ENCODE measurements around the gene MACROD1. TPM values are rescaled to one million over a fixed set of nuclear protein-coding genes. Genes with fewer than 3 reads are reported as not detected.

MACROD1 gene
- total RNA-seq, 4 donors from 2014 or later, result 29.2 to 64.6 (median 46.2) TPM

DNA sequence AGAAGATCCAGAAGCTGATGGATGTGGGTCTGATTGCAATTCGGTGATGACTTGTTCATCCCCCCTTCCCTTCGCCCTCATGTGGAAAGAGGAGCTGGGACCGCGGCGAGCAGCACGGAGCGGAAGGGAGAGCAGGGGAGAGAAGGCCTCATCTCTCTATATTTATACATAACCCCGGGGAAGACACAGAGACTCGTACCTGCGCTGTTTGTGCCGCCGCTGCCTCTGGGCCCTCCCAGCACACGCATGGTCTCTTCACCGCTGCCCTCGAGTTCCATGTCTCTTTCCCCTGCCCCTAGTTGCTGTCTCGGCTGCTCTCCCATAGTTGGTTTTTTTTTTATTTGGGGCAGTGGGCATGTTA is 38.1 kb upstream of the MACROD1 start:
- no peak overlapping the region for H3K4me3 ChIP-seq
- no peak overlapping the region for H3K27ac ChIP-seq
- H3K27me3 ChIP-seq, result no peaks in the 10 kb centered on the region
- no peak for DNase-seq (ENCODE audit: low spot score in 2 of 2)
- peaks cover 59% of the 10 kb centered on the region for H3K36me3 ChIP-seq
- H3K9me3 ChIP-seq, result no peaks in the 10 kb centered on the region
- 66% methylated on average over 15 of the region's 16 CpGs for WGBS
- no peak for TF ChIP-seq POLR2AphosphoS5 (IDR thresholded peaks at IDR 0.05)
- TF ChIP-seq CTCF (IDR thresholded peaks at IDR 0.05), result no peak
- TF ChIP-seq EP300 (IDR thresholded peaks at IDR 0.05), result no peak
- no peak for TF ChIP-seq POLR2A (IDR thresholded peaks at IDR 0.05)
- peaks cover 36% of the 10 kb centered on the region for H3K4me1 ChIP-seq

- no peak overlapping the region for H3K27ac ChIP-seq
- 90% methylated on average over 27 of the region's 27 CpGs for WGBS
- no peak for DNase-seq (ENCODE audit: low spot score in 2 of 2)
- H3K9me3 ChIP-seq, result no peaks in the 10 kb centered on the region
- H3K4me1 ChIP-seq, result peaks cover 35% of the 10 kb centered on the region
- TF ChIP-seq EP300 (IDR thresholded peaks at IDR 0.05) (no peak), POLR2AphosphoS5 (IDR thresholded peaks at IDR 0.05) (no peak), POLR2A (IDR thresholded peaks at IDR 0.05) (no peak), CTCF (IDR thresholded peaks at IDR 0.05) (no peak)
- H3K36me3 ChIP-seq, result peaks cover 64% of the 10 kb centered on the region
- no peaks in the 10 kb centered on the region for H3K27me3 ChIP-seq
- H3K4me3 ChIP-seq, result no peak overlapping the region
These were observed 37.6 kb upstream of the MACROD1 start for GRCh38 chr11:64203421-64204079.

GRCh38 chr11:64202992-64203391 is 37.1 kb upstream of the MACROD1 start:
- DNase-seq (ENCODE audit: low spot score in 2 of 2), result no peak
- Histone ChIP-seq H3K9me3 (no peaks in the 10 kb centered on the region), H3K4me1 (peaks cover 29% of the 10 kb centered on the region), H3K4me3 (no peak overlapping the region), H3K27me3 (no peaks in the 10 kb centered on the region), H3K36me3 (peaks cover 70% of the 10 kb centered on the region), H3K27ac (no peak overlapping the region)
- WGBS, result 94% methylated on average over 9 of the region's 9 CpGs
- no peak for TF ChIP-seq EP300 (IDR thresholded peaks at IDR 0.05)
- no peak for TF ChIP-seq POLR2A (IDR thresholded peaks at IDR 0.05)
- TF ChIP-seq CTCF (IDR thresholded peaks at IDR 0.05), result no peak
- no peak for TF ChIP-seq POLR2AphosphoS5 (IDR thresholded peaks at IDR 0.05)

DNA sequence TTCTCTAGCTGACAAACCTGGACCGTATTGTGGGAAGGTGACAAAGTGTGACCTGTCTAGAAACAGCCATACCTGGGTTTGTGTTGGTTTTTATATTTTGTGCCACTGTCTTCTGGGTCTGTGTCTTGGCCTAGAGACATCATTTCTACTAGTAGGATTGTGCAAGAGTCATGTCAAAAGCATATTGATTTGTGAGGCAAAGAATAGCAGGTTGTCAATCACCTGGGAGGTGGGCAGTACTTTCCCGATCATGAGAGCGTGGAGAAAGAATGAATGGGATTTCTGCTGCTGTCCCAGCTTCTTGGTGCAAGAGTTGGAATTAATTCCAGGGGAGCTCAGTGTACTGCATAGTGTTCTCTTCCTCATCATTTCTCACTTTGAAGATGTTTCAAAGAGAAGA is 35.6 kb upstream of the MACROD1 start:
- peaks cover 84% of the 10 kb centered on the region for H3K36me3 ChIP-seq
- no peaks in the 10 kb centered on the region for H3K9me3 ChIP-seq
- no peaks in the 10 kb centered on the region for H3K27me3 ChIP-seq
- TF ChIP-seq POLR2A (IDR thresholded peaks at IDR 0.05), result no peak
- TF ChIP-seq EP300 (IDR thresholded peaks at IDR 0.05), result no peak
- TF ChIP-seq CTCF (IDR thresholded peaks at IDR 0.05), result no peak
- TF ChIP-seq POLR2AphosphoS5 (IDR thresholded peaks at IDR 0.05), result no peak
- no peak for DNase-seq (ENCODE audit: low spot score in 2 of 2)
- WGBS, result 90% methylated on average over 3 of the region's 3 CpGs
- no peak overlapping the region for H3K4me3 ChIP-seq
- peaks cover 22% of the 10 kb centered on the region for H3K4me1 ChIP-seq
- H3K27ac ChIP-seq, result no peak overlapping the region

GRCh38 chr11:64198511-64198910 is 32.6 kb upstream of the MACROD1 start:
- peaks cover 100% of the 10 kb centered on the region for H3K36me3 ChIP-seq
- TF ChIP-seq EP300 (IDR thresholded peaks at IDR 0.05) (no peak), POLR2AphosphoS5 (IDR thresholded peaks at IDR 0.05) (no peak)
- H3K9me3 ChIP-seq, result no peaks in the 10 kb centered on the region
- no peak overlapping the region for H3K27ac ChIP-seq
- DNase-seq (ENCODE audit: low spot score in 2 of 2), result no peak
- H3K27me3 ChIP-seq, result no peaks in the 10 kb centered on the region
- WGBS, result 98% methylated on average over 2 of the region's 2 CpGs
- no peak overlapping the region for H3K4me3 ChIP-seq
- H3K4me1 ChIP-seq, result no peaks in the 10 kb centered on the region

DNA sequence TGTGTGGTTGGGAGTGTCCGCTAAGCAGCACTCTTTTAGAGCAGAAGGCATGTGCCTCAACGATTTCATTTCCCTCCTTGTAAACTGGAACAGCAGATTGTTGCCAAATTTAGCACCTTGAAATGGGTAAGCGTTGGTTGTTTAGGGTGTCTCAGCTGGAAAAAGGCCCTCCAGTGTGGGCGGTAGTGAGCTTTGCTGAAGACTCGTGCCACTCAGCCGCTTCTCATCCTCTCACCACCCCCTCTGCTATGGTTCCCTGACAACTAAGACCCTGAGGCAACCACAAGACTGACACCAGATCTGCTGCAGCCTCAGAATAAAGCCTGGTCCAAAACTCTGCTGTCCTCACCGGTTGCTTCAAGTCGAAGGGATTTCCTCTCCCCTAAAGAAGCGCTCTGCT is 30.7 kb upstream of the MACROD1 start:
- 73% methylated on average over 9 of the region's 9 CpGs for WGBS
- Histone ChIP-seq H3K4me1 (no peaks in the 10 kb centered on the region), H3K27me3 (no peaks in the 10 kb centered on the region), H3K36me3 (peaks cover 92% of the 10 kb centered on the region), H3K27ac (no peak overlapping the region), H3K9me3 (no peaks in the 10 kb centered on the region), H3K4me3 (no peak overlapping the region)
- no peak for TF ChIP-seq POLR2A (IDR thresholded peaks at IDR 0.05)
- TF ChIP-seq EP300 (IDR thresholded peaks at IDR 0.05), result no peak
- no peak for TF ChIP-seq POLR2AphosphoS5 (IDR thresholded peaks at IDR 0.05)
- no peak for TF ChIP-seq CTCF (IDR thresholded peaks at IDR 0.05)
- no peak for DNase-seq (ENCODE audit: low spot score in 2 of 2)

All from suprapubic skin (tissue), 4 donors.